Hematopoietic multipotent progenitor cell treated with erythropoietin and hydrocortisone succinate and interleukin-3 and kit ligand, for 4 days (in vitro differentiated cells): ENCODE measurements around the gene ZC2HC1C.

Experiments
- DNase-seq: peaks from one replicate; pipeline ENCODE4 v3.0.0-alpha.2; 2015

ZC2HC1C gene

DNA sequence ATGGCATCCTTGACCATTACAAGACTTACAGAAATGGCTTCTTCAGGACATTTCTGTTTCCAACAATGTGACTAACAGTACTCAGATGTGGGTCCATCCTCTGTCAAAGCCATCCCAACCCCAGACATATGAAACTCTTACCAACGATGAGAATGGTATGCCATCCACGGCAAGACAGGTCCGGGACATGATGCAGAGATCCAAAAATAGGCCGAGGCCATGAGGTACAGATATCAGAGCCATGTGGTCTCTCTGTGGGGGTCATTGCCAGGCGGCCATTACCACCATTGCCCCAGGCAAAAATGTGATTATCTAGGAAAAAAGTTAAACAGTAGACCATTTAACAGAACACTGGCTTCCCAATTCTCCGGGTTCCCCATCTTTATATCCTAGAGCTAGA, 27.5 kb downstream of the ZC2HC1C start:
- no peak for DNase-seq

DNA sequence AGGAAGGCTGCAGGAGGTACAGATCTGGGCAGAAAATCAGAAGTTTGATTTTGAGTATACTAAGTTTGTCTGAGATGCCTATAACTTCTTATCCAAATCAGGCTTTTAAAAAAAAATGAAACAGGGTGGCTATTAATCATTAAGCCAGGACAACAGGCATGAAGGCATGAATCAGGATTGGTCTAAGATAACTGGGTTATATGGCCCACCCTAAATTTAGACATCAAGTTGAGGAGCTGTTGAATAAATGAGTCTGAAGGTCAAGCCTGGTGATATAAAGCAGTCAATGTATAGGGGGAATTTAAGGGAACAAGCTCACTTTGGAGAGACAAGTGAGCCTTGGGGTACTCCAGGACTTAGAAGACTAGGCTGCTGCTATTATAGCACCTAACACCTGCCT, 28.8 kb downstream of the ZC2HC1C start:
- no peak for DNase-seq

DNA sequence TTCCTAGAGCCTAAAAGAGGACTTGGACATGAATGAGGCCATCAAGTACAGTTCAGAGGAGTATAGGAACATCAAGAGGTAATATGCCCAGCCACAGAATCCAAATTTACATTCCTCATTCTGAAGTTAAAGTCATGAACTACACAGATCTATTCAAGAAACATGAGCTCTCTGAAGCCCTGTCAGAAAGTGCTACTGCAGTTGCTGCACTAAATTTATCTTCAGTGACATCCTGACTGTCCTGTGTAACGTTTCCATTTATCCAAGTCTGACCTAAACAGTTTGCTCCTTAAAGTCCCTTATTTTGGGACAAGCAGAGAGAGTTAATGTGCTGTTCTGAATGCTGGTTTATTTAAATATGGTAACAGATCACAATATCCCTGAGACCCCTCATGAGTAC, 29.2 kb downstream of the ZC2HC1C start:
- DNase-seq = no peak

DNA sequence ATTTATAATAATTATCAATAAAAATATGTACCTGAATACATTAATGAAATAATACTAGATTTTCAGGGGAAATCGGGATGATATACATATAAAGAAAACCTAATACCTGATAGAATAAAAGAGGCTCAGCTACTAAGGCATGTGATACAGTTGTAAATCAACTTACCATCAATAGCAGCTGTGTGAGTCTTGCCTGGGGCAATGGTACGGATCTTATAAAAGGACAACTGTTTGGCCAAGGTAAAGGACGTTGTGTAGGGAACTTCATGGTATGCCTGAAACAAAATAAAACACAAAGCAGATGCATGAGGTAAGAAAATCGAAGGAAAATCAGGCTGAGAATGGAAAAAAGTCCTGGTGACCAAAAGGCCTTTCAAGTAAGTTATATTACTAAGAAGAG, 32.0 kb downstream of the ZC2HC1C start:
- DNase-seq = no peak

DNA sequence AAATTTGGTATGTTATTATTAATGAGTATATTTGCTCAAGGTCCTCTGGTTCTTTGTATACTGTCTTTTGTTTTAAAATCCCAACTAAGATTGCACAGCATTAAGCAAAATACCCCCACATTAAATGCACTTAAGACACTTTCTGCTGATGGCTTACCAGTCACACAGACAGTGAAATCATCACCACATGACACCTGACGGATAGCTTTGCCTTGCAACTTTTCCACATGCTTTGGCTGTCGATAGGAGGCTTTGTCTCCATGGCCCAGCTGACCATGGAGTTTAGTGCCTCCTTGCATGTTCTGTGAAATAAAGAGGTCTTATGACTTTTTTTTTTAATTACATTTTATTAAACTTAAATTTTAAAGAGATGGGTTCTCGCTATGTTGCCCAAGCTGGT, 37.7 kb downstream of the ZC2HC1C start:
- no peak for DNase-seq

DNA sequence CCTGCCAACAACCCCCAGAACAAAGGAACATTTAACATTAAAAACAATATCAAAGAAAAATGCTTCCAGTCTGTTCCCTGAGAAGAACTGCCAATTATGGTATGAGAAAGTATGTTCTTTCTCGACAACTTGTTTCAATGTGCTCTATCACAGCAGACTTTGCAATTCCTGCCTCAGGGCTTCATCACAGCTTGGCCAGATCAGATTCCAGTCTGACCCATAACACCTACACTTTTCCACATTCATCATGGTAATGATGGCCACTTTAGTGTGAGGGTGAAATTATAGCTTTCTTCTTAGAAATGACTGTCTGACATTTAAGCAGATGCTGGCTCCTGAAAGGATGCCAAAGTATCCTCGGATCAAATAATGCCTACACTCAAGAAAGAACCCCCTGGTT, 40.4 kb downstream of the ZC2HC1C start:
- DNase-seq = no peak

DNA sequence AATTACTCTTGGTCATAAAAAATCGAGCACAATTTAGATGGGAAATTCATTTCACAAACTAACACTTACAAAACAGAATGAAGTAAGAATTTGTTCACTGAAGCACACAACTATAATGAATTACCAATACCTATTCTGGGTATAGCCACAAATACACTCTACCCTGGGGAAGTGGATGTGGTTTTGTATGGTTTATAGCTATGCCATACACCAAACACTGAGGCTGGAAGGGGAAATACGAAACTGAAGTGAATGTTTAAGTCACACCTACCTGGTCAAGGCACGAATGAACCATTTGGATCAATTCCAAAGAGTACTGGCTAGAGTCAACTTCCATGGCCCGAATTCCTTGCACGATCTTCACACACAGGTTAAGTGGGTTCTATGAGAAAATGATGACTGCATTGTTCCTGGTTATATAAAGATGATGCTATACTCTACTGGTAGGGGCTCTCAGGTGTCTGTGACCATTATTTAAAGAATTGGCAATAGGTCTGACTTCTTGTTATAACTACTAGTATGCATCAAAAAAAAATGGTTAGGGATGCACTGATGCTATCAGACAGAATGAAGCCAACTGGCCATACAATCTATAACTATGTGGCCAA, 44.6 kb downstream of the ZC2HC1C start:
- no peak for DNase-seq

DNA sequence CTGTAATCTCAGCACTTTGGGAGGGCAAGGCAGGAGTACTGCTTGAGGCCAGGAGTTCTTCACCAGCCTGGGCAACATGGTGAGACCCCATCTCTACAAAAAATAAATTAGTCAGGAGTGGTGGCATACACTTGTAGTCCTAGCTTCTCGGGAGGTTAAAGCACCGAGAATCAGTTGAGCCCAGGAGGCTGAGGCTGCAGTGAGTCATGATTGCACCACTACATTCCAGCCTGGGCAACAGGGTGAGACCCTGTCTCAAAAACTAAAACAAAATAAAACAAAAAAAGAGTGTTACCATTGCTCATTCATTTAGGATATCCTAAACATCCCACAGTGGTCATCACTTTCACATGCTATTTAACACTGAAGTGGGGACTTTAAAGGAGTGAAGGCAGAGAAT, 49.6 kb downstream of the ZC2HC1C start:
- DNase-seq = no peak

DNA sequence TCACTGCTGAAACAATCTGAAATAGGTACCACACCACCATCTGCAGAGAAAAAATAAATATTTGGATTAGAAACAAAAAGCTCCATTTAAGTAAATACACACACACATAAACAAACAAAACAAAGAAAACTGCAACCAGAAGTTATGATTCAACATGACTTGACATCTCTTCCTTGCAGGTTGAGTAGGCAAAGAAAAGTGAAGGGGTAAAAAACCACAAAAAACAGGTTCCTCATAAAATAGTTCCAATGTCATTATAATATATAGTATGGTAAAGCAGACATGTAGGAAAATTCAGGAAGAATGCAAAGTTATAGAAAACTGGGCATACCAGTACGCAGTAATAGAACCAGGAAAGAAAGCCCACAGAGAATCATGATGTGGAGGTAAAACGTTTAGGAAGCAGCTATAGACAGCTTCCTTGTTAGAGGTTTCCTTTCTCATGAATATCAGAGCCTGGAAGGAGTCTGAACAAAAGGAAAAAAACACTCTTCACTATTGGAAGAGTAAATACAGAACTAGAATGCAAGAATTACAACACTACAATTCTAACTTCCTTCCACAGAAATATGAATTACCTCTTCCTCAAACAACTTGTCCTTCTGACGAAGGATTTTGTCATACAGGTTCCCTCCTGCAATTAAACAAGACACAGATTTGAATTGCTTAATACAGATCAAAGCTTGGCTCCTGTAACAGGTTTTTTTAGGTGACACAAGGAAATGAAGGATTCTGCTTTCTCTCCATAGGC, 51.3 kb downstream of the ZC2HC1C start:
- DNase-seq = peak; percentile 22

DNA sequence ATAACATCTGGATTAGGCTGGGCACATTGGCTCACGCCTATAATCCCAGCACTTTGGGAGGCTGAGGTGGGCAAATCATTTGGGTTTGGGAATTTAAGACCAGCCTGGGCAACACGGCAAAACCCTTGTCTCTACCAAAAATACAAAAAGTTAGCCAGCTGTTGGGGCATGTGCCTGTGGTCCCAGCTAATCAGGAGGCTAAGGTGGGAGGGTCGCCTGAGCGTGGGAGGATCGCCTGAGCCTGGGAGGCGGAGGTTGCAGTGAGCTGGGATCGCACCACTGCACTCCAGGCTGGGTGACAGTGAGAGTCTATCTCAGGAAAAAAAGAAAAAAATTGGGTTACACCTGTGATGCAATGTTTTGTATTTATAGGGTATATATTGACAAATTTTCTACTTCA, 52.1 kb downstream of the ZC2HC1C start:
- DNase-seq = no peak

DNA sequence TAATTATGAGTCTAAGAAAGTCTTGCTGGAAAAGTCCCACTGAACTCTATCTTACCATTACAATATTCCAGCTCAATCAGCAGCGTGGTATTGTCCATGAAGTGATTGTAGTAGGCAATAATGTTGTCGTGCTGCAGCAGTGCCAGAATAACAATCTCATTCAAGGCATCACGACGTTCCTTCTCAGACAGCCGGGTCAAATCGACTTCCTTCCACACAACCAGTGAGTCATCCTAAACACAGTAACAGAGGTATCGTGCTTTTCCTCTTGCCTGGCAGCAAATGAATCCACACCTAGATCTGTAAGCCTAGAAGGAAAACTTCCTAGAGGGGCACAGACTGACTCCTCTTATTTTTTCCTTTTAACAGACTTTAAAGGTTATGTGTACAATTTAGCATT, 54.5 kb downstream of the ZC2HC1C start:
- DNase-seq = peak; percentile 79

DNA sequence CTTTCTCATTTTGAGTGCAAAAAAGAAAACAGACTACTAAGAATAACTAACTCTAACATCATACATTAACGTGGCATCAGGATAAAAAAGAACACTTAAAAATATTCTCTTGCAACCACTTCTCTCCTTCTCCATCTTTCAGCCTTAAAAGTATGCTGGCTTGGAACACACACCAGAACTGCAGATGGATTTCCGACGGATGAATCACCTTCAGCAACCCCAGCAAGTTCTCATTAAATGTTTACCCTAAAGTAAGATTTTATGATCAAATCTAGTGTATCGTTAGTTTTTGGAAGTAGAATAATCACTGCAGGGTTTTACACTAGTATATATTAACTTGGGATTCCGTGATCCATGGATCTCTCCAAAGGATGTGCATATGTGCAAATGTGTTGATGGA, 56.2 kb downstream of the ZC2HC1C start:
- no peak for DNase-seq

DNA sequence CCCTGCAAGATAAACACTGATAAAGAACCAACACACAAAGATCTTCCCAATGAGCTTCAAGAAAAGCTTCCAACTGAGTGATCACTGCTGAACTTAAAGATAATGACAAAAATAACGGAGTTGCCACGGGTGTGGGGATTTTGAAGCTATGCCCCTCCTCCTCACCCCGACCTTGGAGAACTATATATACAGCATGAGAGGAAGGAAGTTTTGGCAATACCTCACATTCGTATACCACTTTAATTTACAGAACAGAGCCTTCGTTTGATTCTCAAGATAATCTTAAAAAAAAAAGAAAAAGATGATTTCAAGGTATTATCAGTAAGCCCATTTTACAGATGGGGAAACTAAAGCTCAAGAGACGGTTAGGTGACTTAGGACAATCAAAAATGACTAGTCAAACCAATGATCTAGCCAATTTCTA, 56.7 kb downstream of the ZC2HC1C start:
- peak; percentile 70 for DNase-seq

DNA sequence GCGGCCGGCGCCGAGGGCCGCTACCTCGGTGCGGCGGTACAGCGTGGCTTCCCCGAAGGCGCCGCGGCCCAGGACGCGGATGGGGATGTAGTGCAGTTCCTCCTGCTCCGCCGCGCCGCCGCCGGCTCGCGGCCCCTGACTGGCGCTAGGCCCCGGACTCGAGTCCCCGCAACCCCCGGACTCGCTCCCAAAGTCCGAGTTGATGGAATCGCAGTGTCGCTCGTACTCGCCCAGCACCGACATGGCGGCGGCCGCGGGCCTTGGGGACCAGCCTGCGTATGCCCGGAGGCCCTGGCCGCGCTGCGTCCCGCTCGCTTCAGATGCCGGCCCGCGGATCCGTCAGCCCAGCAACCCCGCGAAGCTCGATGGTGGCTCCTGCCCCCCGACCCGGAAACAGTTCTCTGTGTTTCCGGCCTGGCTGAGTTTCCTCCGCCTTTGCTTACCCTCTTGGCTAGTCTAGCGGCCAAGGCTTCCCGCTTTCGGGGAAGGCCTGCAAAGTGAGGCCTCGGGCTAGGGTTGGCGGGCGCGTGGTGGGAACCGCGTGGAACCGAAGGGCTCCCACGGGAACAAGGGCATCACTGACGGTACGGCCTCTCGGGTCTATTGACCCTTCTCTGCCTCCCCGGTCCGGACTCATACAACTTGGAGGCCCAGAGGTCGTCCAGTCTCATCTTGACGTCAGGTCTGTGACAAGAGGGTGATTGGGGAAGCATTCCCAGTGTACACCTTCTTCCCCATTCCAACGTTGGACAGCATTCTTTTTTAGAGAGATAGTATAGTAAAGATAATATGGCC, 57.4 kb downstream of the ZC2HC1C start, which contains the start of gene NEK9:
Gene NEK9, minus strand, starts transcription at position 370 of the 795 bp plus-strand sequence. Its CDS starts 127 bp downstream, at position 243.
- DNase-seq = peak; percentile 95

DNA sequence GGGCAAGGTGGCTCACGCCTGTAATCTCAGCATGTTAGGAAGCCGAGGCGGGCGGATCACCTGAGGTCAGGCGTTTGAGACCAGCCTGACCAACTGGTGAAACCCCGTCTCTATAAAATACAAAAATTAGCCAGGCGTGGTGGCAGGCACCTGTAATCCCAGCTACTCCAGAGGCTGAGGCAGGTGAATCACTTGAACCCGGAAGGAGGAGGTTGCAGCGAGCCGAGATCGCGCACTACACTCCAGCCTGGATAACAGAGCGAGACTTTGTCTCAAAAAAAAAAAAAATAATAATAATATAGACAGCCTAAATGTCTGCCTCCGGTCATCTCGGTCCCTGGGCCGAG, 58.0 kb downstream of the ZC2HC1C start:
- DNase-seq = peak; percentile 20

DNA sequence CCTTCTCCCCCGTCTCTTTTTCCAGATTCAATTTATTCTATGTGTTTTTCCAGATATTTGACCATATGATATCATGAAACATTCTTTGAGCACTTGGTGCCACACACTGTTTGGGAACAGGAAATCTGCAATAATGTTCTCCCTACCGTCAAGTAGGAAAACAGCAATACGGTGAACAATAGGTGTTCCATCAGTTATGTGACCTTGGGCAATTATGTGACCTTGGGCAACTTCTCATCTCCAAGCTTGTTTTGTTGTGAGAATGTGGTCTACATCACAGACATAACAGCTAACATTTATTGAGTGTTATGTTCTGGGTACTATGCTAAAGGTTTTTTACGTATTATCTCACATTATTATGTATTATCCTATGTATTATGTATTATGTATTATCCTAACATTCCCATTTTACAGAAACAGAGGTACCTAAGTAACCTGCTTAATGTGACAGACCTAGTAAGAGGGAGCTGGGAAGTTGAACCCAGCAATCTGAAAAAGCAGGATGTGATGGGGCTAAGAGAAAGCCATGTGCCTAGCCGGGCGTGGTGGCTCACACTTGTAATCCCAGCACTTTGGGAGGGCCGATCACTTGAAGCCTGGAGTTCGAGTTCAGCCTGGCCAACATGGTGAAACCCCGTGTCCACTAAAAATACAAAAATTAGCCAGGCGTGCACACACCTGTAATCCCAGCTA, 58.6 kb downstream of the ZC2HC1C start:
- DNase-seq = no peak

DNA sequence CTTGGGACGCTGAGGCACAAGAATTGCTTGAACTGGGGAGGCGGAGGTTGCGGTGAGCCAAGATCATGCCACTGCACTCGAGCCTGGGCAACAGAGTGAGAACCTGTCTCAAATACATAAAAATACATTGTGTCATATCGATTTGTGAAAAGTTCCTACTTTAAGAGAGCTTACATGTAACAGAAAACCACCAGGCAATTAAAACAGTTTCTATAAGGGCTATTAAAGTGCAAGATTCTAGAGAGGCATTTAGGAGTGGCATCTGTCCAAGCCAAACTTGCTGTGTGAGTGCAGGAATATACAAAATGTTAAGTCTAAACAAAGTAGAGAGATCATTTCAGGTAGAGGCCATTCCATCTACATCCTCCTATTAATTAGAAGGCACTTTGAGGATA, 59.2 kb downstream of the ZC2HC1C start:
- DNase-seq = no peak
